ENCODE data around the gene BICDL1. TPM values are rescaled to one million over a fixed set of nuclear protein-coding genes. Genes with fewer than 3 reads are reported as not detected.

The BICDL1 gene
- total RNA-seq, 1 experiment from 2014 or later, result 18.2 TPM

DNA sequence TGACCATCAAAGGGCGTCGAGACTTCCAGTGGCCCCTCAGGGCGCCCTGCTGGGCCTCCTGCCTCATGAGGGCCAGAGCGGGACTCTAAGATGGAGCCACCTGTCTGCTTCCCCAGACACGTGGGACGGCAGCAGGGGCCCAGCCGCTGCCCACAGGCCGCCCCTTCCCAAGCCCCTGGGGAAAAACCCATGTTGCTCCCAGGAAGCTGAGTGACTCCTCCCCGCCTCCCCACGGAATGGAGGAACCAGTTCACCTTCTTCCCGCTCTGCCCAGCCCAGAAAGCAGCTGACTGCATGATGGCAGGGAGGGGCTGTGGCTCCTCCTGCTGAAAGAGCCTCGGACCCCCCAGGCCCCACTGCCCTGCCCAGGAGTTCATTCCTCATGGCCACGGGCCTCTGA, 112.6 kb downstream of the BICDL1 start (continued):
- TF ChIP-seq, protein P1, sequence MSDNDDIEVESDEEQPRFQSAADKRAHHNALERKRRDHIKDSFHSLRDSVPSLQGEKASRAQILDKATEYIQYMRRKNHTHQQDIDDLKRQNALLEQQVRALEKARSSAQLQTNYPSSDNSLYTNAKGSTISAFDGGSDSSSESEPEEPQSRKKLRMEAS (IDR thresholded peaks at IDR 0.05), result no peak
- TF ChIP-seq EZH2 (IDR thresholded peaks at IDR 0.05) (no peak), ZFX (IDR thresholded peaks at IDR 0.05) (no peak), ZNF274 (IDR thresholded peaks at IDR 0.05; ENCODE audit: low read depth, low read length) (no peak), FOSL1 (IDR thresholded peaks at IDR 0.05; ENCODE audit: low read depth) (no peak)

- no peaks in the 10 kb centered on the region for H3K27me3 ChIP-seq (ENCODE audit: insufficient read depth, low read length)
- H3K36me3 ChIP-seq (ENCODE audit: control insufficient read depth in 1 of 2, insufficient read depth in 2 of 2, low read length in 2 of 2), result peaks cover 6 to 16% of the 10 kb centered on the region in 2 experiments; a peak in 3 of 4 replicates
- BruUV-seq (replicated peaks), result no TSS peak
- no peak overlapping the region for H2AFZ ChIP-seq (ENCODE audit: low read depth, low read length, poor library complexity, severe bottlenecking)
- no peaks in the 10 kb centered on the region for H4K20me1 ChIP-seq (ENCODE audit: insufficient read depth)
- H3K79me2 ChIP-seq (ENCODE audit: insufficient read depth, low read length), result peaks cover 77% of the 10 kb centered on the region
- H3K9me3 ChIP-seq (ENCODE audit: control insufficient read depth in 1 of 2, insufficient read depth in 1 of 2, low read depth in 1 of 2, low read length in 2 of 2), result no peaks in the 10 kb centered on the region
- H3K4me1 ChIP-seq (ENCODE audit: control insufficient read depth in 1 of 2, insufficient read depth in 2 of 2, low read length in 2 of 2), result peaks cover 5 to 7% of the 10 kb centered on the region in 2 experiments
- no peak overlapping the region for H3K4me2 ChIP-seq (ENCODE audit: low read length)
- POLR2A ChIA-PET, result no interaction called here
- H3K4me3 ChIP-seq (replicated peaks in 1 of 2; ENCODE audit: low read depth in 1 of 2, low read length in 2 of 2), result no peak overlapping the region
- intact Hi-C loops (cut with micrococcal nuclease), result no loop called here
- no peak overlapping the region for H3K9ac ChIP-seq (ENCODE audit: low read length)
- RAD21 ChIA-PET (ENCODE audit: low non-redundant PET in 1 of 2, low total read pairs in 2 of 2, uncharacterized antibody in 2 of 2, unreplicated experiment in 2 of 2), result no interaction called here
- CTCF ChIA-PET, result no interaction called here
- H3K27ac ChIP-seq (ENCODE audit: low read depth, low read length), result no peak overlapping the region
- no peaks in the 10 kb centered on the region for H3K9me2 ChIP-seq (ENCODE audit: insufficient read depth)
- ATAC-seq (no peak), DNase-seq (ENCODE audit: low read depth, low spot score) (no peak)
- TF ChIP-seq CTCF (IDR thresholded peaks at IDR 0.05 in 2 of 3, conservative IDR thresholded peaks at IDR 0.05 in 1 of 3; ENCODE audit: borderline replicate concordance in 1 of 3, insufficient read depth in 1 of 3, low read depth in 2 of 3, low read length in 2 of 3) (no peak), ATF3 (IDR thresholded peaks at IDR 0.05) (no peak), JUND (IDR thresholded peaks at IDR 0.05) (no peak), TCF7L2 (IDR thresholded peaks at IDR 0.05; ENCODE audit: borderline replicate concordance, extremely low read depth, insufficient read depth, insufficient read length) (no peak), SIN3A (IDR thresholded peaks at IDR 0.05; ENCODE audit: low read depth) (no peak), RAD21 (IDR thresholded peaks at IDR 0.05; ENCODE audit: low read depth) (no peak), POLR2A (IDR thresholded peaks at IDR 0.05; ENCODE audit: borderline replicate concordance, extremely low read depth, insufficient read depth, insufficient read length) (no peak), EZH2 (IDR thresholded peaks at IDR 0.05) (no peak), EZH2phosphoT487 (IDR thresholded peaks at IDR 0.05; ENCODE audit: borderline replicate concordance) (no peak), ZNF274 (IDR thresholded peaks at IDR 0.05; ENCODE audit: low read depth, low read length) (no peak), SP1 (IDR thresholded peaks at IDR 0.05; ENCODE audit: low read depth) (no peak), YY1 (IDR thresholded peaks at IDR 0.05; ENCODE audit: extremely low read depth, insufficient replicate concordance, low read depth, low read length) (no peak)
- TF ChIP-seq, protein P2, sequence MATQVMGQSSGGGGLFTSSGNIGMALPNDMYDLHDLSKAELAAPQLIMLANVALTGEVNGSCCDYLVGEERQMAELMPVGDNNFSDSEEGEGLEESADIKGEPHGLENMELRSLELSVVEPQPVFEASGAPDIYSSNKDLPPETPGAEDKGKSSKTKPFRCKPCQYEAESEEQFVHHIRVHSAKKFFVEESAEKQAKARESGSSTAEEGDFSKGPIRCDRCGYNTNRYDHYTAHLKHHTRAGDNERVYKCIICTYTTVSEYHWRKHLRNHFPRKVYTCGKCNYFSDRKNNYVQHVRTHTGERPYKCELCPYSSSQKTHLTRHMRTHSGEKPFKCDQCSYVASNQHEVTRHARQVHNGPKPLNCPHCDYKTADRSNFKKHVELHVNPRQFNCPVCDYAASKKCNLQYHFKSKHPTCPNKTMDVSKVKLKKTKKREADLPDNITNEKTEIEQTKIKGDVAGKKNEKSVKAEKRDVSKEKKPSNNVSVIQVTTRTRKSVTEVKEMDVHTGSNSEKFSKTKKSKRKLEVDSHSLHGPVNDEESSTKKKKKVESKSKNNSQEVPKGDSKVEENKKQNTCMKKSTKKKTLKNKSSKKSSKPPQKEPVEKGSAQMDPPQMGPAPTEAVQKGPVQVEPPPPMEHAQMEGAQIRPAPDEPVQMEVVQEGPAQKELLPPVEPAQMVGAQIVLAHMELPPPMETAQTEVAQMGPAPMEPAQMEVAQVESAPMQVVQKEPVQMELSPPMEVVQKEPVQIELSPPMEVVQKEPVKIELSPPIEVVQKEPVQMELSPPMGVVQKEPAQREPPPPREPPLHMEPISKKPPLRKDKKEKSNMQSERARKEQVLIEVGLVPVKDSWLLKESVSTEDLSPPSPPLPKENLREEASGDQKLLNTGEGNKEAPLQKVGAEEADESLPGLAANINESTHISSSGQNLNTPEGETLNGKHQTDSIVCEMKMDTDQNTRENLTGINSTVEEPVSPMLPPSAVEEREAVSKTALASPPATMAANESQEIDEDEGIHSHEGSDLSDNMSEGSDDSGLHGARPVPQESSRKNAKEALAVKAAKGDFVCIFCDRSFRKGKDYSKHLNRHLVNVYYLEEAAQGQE (IDR thresholded peaks at IDR 0.05; ENCODE audit: low read depth), result no peak
Measured at GRCh38 chr12:120102189-120103043, 113.4 kb downstream of the BICDL1 start.
